Naive thymus-derived CD4-positive, alpha-beta T cell (primary cell): Measurements from ENCODE around the gene RSAD1. TPM values are rescaled to one million over a fixed set of nuclear protein-coding genes. Genes with fewer than 3 reads are reported as not detected.
A peak's percentile ranks its signal among the peaks of the same experiment; 100 is the strongest.

ENCODE experiments used
- ATAC-seq: fragments of 150-1000 bp; cut with Tn5 transposase; 2 replicates; pipeline ENCODE4 v1.10.0; 2021; ENCODE audit warnings: mild to moderate bottlenecking, moderate library complexity
- CTCF ChIA-PET: fragments of 350-600 bp; sonication (Branson Sonifier 250); formaldehyde crosslinking; loops from one replicate; lab custom pipeline; 2021; ENCODE audit warnings: antibody characterized with exemption; lab: Charles Lee
- POLR2A ChIA-PET: fragments of 350-600 bp; sonication (Branson Sonifier 250); formaldehyde crosslinking; loops from one replicate; lab custom pipeline; 2021; ENCODE audit warnings: antibody characterized with exemption, inconsistent platforms; lab: Charles Lee
- DNase-seq, 9 donors: peaks; one replicate each; pipeline versions ENCODE4 v3.0.0 to v3.0.0-alpha.2; 2020 to 2022; ENCODE audit warnings: mixed read lengths in 1 of 9
- H3K27ac ChIP-seq: one replicate; pipeline ENCODE4 v1.7.0; 2013; ENCODE audit warnings: mild to moderate bottlenecking, low read depth, low read length, moderate library complexity
- H3K27me3 ChIP-seq, 2 donors: one replicate each; pipeline ENCODE4 v1.7.0; 2013; ENCODE audit warnings: low read length in 2 of 2, mild to moderate bottlenecking in 2 of 2, moderate library complexity in 2 of 2; ENCODE audit not compliant: control insufficient read depth in 2 of 2, insufficient read depth in 2 of 2
- H3K36me3 ChIP-seq, 3 experiments: 1 replicate in 2 of 3; 2 replicates in 1 of 3; pipeline ENCODE4 v1.7.0; 2013; ENCODE audit warnings: low read length in 3 of 3, mild to moderate bottlenecking in 3 of 3, moderate library complexity in 1 of 3; ENCODE audit not compliant: insufficient read depth in 3 of 3, control insufficient read depth in 2 of 3
- H3K4me1 ChIP-seq, 2 donors: one replicate each; pipeline ENCODE4 v1.7.0; 2013; ENCODE audit warnings: low read length in 2 of 2, mild to moderate bottlenecking in 2 of 2, moderate library complexity in 1 of 2; ENCODE audit not compliant: control insufficient read depth in 2 of 2, insufficient read depth in 2 of 2
- H3K4me3 ChIP-seq: 2 replicates; pipeline ENCODE4 v1.7.0; 2013; ENCODE audit warnings: mild to moderate bottlenecking, low read length
- H3K9me3 ChIP-seq, 3 experiments: 1 replicate in 2 of 3; 2 replicates in 1 of 3; pipeline ENCODE4 v1.7.0; 2013; ENCODE audit warnings: low read length in 3 of 3; ENCODE audit not compliant: control insufficient read depth in 2 of 3
- H3K27ac Mint-ChIP-seq, 9 donors: one replicate each; pipeline ENCODE4 v1.8.0; 2020 to 2022; ENCODE audit warnings: mixed read lengths in 9 of 9, mild to moderate bottlenecking in 8 of 9, moderate library complexity in 5 of 9, inconsistent platforms in 2 of 9
- H3K27me3 Mint-ChIP-seq, 5 donors: one replicate each; pipeline ENCODE4 v1.8.0; 2021 to 2022; ENCODE audit warnings: mixed read lengths in 5 of 5, mild to moderate bottlenecking in 1 of 5
- H3K36me3 Mint-ChIP-seq, 5 donors: one replicate each; pipeline ENCODE4 v1.8.0; 2020 to 2022; ENCODE audit warnings: mixed read lengths in 5 of 5, mild to moderate bottlenecking in 3 of 5, inconsistent platforms in 1 of 5
- H3K4me1 Mint-ChIP-seq, 7 donors: one replicate each; pipeline ENCODE4 v1.8.0; 2020 to 2022; ENCODE audit warnings: mixed read lengths in 7 of 7, mild to moderate bottlenecking in 3 of 7, inconsistent platforms in 1 of 7
- H3K4me3 Mint-ChIP-seq, 10 donors: one replicate each; pipeline ENCODE4 v1.8.0; 2020 to 2022; ENCODE audit warnings: mild to moderate bottlenecking in 10 of 10, mixed read lengths in 10 of 10, moderate library complexity in 6 of 10, inconsistent platforms in 2 of 10
- H3K9me3 Mint-ChIP-seq, 11 donors: one replicate each; pipeline ENCODE4 v1.8.0; 2020 to 2022; ENCODE audit warnings: mixed read lengths in 11 of 11, mild to moderate bottlenecking in 4 of 11, inconsistent platforms in 1 of 11, moderate library complexity in 1 of 11
- intact Hi-C, 2 donors: fragments of 100-400 bp; cut with micrococcal nuclease; formaldehyde crosslinking; loops; one replicate each; pipeline ENCODE4 v1.15.1; 2023
- polyA plus RNA-seq, 2 donors: library from polyadenylated mRNA; unstranded; fragments of 300-500 nt; fragmentation: Illumina TruSeq; gene quantifications; one replicate each; pipeline ENCODE4 v1.2.3, GENCODE V29; 2021
- total RNA-seq, 6 experiments: library from RNA in 5 of 6; stranded (reverse) in 5 of 6; gene quantifications; 1 replicate in 5 of 6; 2 replicates in 1 of 6; pipeline ENCODE4 v1.2.3 and lab custom pipeline; 2021 to 2026

The RSAD1 gene
- 10 to 100 TPM; 38.3 to 91.0 (median 54.6) TPM for total RNA-seq
- polyA plus RNA-seq, result 10 to 100 TPM; 56.8 to 76.0 TPM
- total RNA-seq (lab: John Stamatoyannopoulos, UW), result 58.6 reads per million, percentile 74 among the genes with 10 or more reads in this experiment

GRCh38 chr17:50478391-50479381 is at the start of gene RSAD1:
Gene RSAD1 (plus strand): TSS chr17:50478860. CDS start chr17:50478885, 25 bp downstream.
- Mint-ChIP-seq H3K36me3 (peaks cover 0 to 9% (median 7%) of the 10 kb centered on the region in 5 donors), H3K4me1 (peaks cover 19 to 28% (median 23%) of the 10 kb centered on the region in 7 donors), H3K4me3 (peak within 1 kb of the TSS; percentile 79 to 93 (median 90)), H3K27me3 (peaks cover 0 to 6% (median 0%) of the 10 kb centered on the region in 5 donors), H3K27ac (peak within 1 kb of the TSS; percentile 68 to 96 (median 92)), H3K9me3 (no peaks in the 10 kb centered on the region)
- Histone ChIP-seq H3K27me3 (no peaks in the 10 kb centered on the region), H3K9me3 (no peaks in the 10 kb centered on the region), H3K4me1 (peaks cover 11 to 12% of the 10 kb centered on the region in 2 donors), H3K4me3 (peak within 1 kb of the TSS; percentile 98), H3K27ac (peak within 1 kb of the TSS; percentile 75), H3K36me3 (peaks cover 0 to 24% (median 3%) of the 10 kb centered on the region in 3 experiments)
- POLR2A ChIA-PET, result interaction anchor here (0.6 to 1.1 kb wide), 8 partner anchors 8 to 149 kb away, joined by 3 to 6 read pairs (median 4); partner anchors contain the start of gene LRRC59
- CTCF ChIA-PET, result interaction anchor here (0.6 to 2.0 kb wide), 15 partner anchors 11 to 1054 kb away, joined by 3 to 13 read pairs (median 3); partner anchors contain the start of gene LRRC59
- ATAC-seq (peak; percentile 95), DNase-seq (peak; percentile 72 to 84 (median 79))
- intact Hi-C loops, result loop anchor here (1.0 to 5.0 kb wide), 18 partner anchors 23 to 364 kb away; partner anchors contain the start of genes CACNA1G (in 2 of the 2), LRRC59 (in 2 of the 2), ACSF2 (in 1 of the 2) and ANKRD40 (in 1 of the 2)

- Mint-ChIP-seq H3K4me3 (no peak overlapping the region), H3K36me3 (peaks cover 0 to 8% (median 2%) of the 10 kb centered on the region in 5 donors), H3K4me1 (peaks cover 14 to 28% (median 24%) of the 10 kb centered on the region in 7 donors), H3K27ac (no peak overlapping the region), H3K9me3 (peaks cover 0 to 1% (median 0%) of the 10 kb centered on the region in 11 donors), H3K27me3 (no peaks in the 10 kb centered on the region)
- no peak for ATAC-seq
- ChIA-PET POLR2A (no interaction called here), CTCF (no interaction called here)
- H3K36me3 ChIP-seq, result no peaks in the 10 kb centered on the region
- intact Hi-C loops, result no loop called here
- DNase-seq, result no peak
- no peaks in the 10 kb centered on the region for H3K27me3 ChIP-seq
- H3K9me3 ChIP-seq, result no peaks in the 10 kb centered on the region
- no peak overlapping the region for H3K27ac ChIP-seq
- peaks cover 18 to 21% of the 10 kb centered on the region in 2 donors for H3K4me1 ChIP-seq
- H3K4me3 ChIP-seq, result no peak overlapping the region
Observed at GRCh38 chr17:50429793-50430192, 48.9 kb upstream of the RSAD1 start.

GRCh38 chr17:50430821-50431618 is 47.6 kb upstream of the RSAD1 start:
- H3K4me3 ChIP-seq, result no peak overlapping the region
- Mint-ChIP-seq H3K36me3 (peaks cover 0 to 8% (median 2%) of the 10 kb centered on the region in 5 donors), H3K27ac (peak overlapping the region in 1 of 9 donors; percentile 15), H3K4me3 (no peak overlapping the region), H3K9me3 (peaks cover 0 to 1% (median 0%) of the 10 kb centered on the region in 11 donors), H3K27me3 (no peaks in the 10 kb centered on the region), H3K4me1 (peaks cover 10 to 20% (median 16%) of the 10 kb centered on the region in 7 donors)
- H3K9me3 ChIP-seq, result no peaks in the 10 kb centered on the region
- H3K36me3 ChIP-seq, result no peaks in the 10 kb centered on the region
- no peaks in the 10 kb centered on the region for H3K27me3 ChIP-seq
- ChIA-PET CTCF (no interaction called here), POLR2A (no interaction called here)
- intact Hi-C loops, result no loop called here
- H3K4me1 ChIP-seq, result peaks cover 11 to 12% of the 10 kb centered on the region in 2 donors
- no peak overlapping the region for H3K27ac ChIP-seq
- DNase-seq (no peak), ATAC-seq (no peak)

GRCh38 chr17:50432125-50432762 is 46.4 kb upstream of the RSAD1 start:
- ChIA-PET POLR2A (interaction anchor here (1.2 kb wide), 1 partner anchor 11 kb away, joined by 3 read pairs; no protein-coding TSS in a partner anchor), CTCF (no interaction called here)
- Mint-ChIP-seq H3K27ac (no peak overlapping the region), H3K27me3 (no peaks in the 10 kb centered on the region), H3K4me3 (no peak overlapping the region), H3K4me1 (peaks cover 5 to 12% (median 8%) of the 10 kb centered on the region in 7 donors), H3K9me3 (no peaks in the 10 kb centered on the region), H3K36me3 (peaks cover 0 to 8% (median 4%) of the 10 kb centered on the region in 5 donors)
- Histone ChIP-seq H3K4me1 (peaks cover 3 to 4% of the 10 kb centered on the region in 2 donors), H3K4me3 (no peak overlapping the region), H3K27ac (no peak overlapping the region), H3K27me3 (no peaks in the 10 kb centered on the region), H3K36me3 (no peaks in the 10 kb centered on the region), H3K9me3 (no peaks in the 10 kb centered on the region)
- intact Hi-C loops, result no loop called here
- DNase-seq, result no peak
- ATAC-seq, result no peak

GRCh38 chr17:50437409-50437808 is 41.3 kb upstream of the RSAD1 start:
- Mint-ChIP-seq H3K9me3 (no peaks in the 10 kb centered on the region), H3K36me3 (peaks cover 0 to 10% (median 6%) of the 10 kb centered on the region in 5 donors), H3K4me3 (no peak overlapping the region), H3K27ac (no peak overlapping the region), H3K27me3 (no peaks in the 10 kb centered on the region), H3K4me1 (peaks cover 0 to 2% (median 0%) of the 10 kb centered on the region in 7 donors)
- ATAC-seq (no peak), DNase-seq (no peak)
- Histone ChIP-seq H3K4me1 (no peaks in the 10 kb centered on the region), H3K27me3 (no peaks in the 10 kb centered on the region), H3K36me3 (peaks cover 0 to 6% (median 0%) of the 10 kb centered on the region in 3 experiments), H3K27ac (no peak overlapping the region), H3K9me3 (no peaks in the 10 kb centered on the region), H3K4me3 (no peak overlapping the region)
- intact Hi-C loops, result no loop called here
- CTCF ChIA-PET, result interaction anchor here (0.6 kb wide), 1 partner anchor 66 kb away, joined by 4 read pairs; no protein-coding TSS in a partner anchor
- POLR2A ChIA-PET, result interaction anchor here (0.6 kb wide), 1 partner anchor 17 kb away, joined by 3 read pairs; no protein-coding TSS in a partner anchor
